ENCODE measurements around the gene CRYBG3.
"Not testable (repeated sequence)": the region's sequence is repeated elsewhere in the genome, so short reads cannot be mapped to it uniquely, and the experiment has no call there.

The CRYBG3 gene

GRCh38 chr3:97831140-97831539 lies 9.3 kb downstream of the CRYBG3 start:
- Histone ChIP-seq H3K36me3 (ENCODE audit: control insufficient read depth in 5 of 5, insufficient read depth in 5 of 5, low read length in 5 of 5) (no peaks in the 10 kb centered on the region), H3K4me1 (ENCODE audit: control insufficient read depth in 5 of 5, insufficient read depth in 5 of 5, low read length in 5 of 5) (peaks cover 0 to 20% (median 12%) of the 10 kb centered on the region in 5 donors), H3K4me3 (ENCODE audit: low read depth in 1 of 5, low read length in 5 of 5) (no peak overlapping the region), H3K27me3 (ENCODE audit: control insufficient read depth in 5 of 5, insufficient read depth in 4 of 5, low read length in 5 of 5) (no peaks in the 10 kb centered on the region), H3K9me3 (ENCODE audit: control insufficient read depth in 5 of 5, low read length in 5 of 5) (no peaks in the 10 kb centered on the region), H3K9ac (ENCODE audit: low read length in 5 of 5) (no peak overlapping the region), H3K27ac (ENCODE audit: low read depth, low read length) (no peak overlapping the region)

- not testable (repeated sequence) for H3K4me3 ChIP-seq (ENCODE audit: low read depth in 1 of 5, low read length in 5 of 5); H3K27ac ChIP-seq (ENCODE audit: low read depth, low read length); H3K9me3 ChIP-seq (ENCODE audit: control insufficient read depth in 5 of 5, low read length in 5 of 5); H3K36me3 ChIP-seq (ENCODE audit: control insufficient read depth in 5 of 5, insufficient read depth in 5 of 5, low read length in 5 of 5); H3K27me3 ChIP-seq (ENCODE audit: control insufficient read depth in 5 of 5, insufficient read depth in 4 of 5, low read length in 5 of 5); H3K9ac ChIP-seq (ENCODE audit: low read length in 5 of 5)
- peaks cover 0 to 13% (median 8%) of the 10 kb centered on the region in 5 donors for H3K4me1 ChIP-seq (ENCODE audit: control insufficient read depth in 5 of 5, insufficient read depth in 5 of 5, low read length in 5 of 5)
These were observed 11.4 kb downstream of the CRYBG3 start for GRCh38 chr3:97833184-97833583.

GRCh38 chr3:97835761-97836160 lies 13.9 kb downstream of the CRYBG3 start:
- Histone ChIP-seq H3K4me1 (ENCODE audit: control insufficient read depth in 5 of 5, insufficient read depth in 5 of 5, low read length in 5 of 5) (peaks cover 0 to 16% (median 8%) of the 10 kb centered on the region in 5 donors), H3K27me3 (ENCODE audit: control insufficient read depth in 5 of 5, insufficient read depth in 4 of 5, low read length in 5 of 5) (no peaks in the 10 kb centered on the region), H3K27ac (ENCODE audit: low read depth, low read length) (no peak overlapping the region), H3K9ac (ENCODE audit: low read length in 5 of 5) (no peak overlapping the region), H3K9me3 (ENCODE audit: control insufficient read depth in 5 of 5, low read length in 5 of 5) (no peaks in the 10 kb centered on the region), H3K36me3 (ENCODE audit: control insufficient read depth in 5 of 5, insufficient read depth in 5 of 5, low read length in 5 of 5) (no peaks in the 10 kb centered on the region), H3K4me3 (ENCODE audit: low read depth in 1 of 5, low read length in 5 of 5) (no peak overlapping the region)

GRCh38 chr3:97838393-97838792 lies 16.6 kb downstream of the CRYBG3 start:
- H3K27me3 ChIP-seq (ENCODE audit: control insufficient read depth in 5 of 5, insufficient read depth in 4 of 5, low read length in 5 of 5) = no peaks in the 10 kb centered on the region
- H3K9me3 ChIP-seq (ENCODE audit: control insufficient read depth in 5 of 5, low read length in 5 of 5) = no peaks in the 10 kb centered on the region
- H3K27ac ChIP-seq (ENCODE audit: low read depth, low read length) = no peak overlapping the region
- H3K4me3 ChIP-seq (ENCODE audit: low read depth in 1 of 5, low read length in 5 of 5) = no peak overlapping the region
- peaks cover 0 to 2% (median 0%) of the 10 kb centered on the region in 5 donors for H3K36me3 ChIP-seq (ENCODE audit: control insufficient read depth in 5 of 5, insufficient read depth in 5 of 5, low read length in 5 of 5)
- peaks cover 0 to 22% (median 13%) of the 10 kb centered on the region in 5 donors for H3K4me1 ChIP-seq (ENCODE audit: control insufficient read depth in 5 of 5, insufficient read depth in 5 of 5, low read length in 5 of 5)
- H3K9ac ChIP-seq (ENCODE audit: low read length in 5 of 5) = no peak overlapping the region

GRCh38 chr3:97839944-97840343 lies 18.1 kb downstream of the CRYBG3 start:
- H3K4me3 ChIP-seq (ENCODE audit: low read depth in 1 of 5, low read length in 5 of 5) = no peak overlapping the region
- peaks cover 0 to 2% (median 0%) of the 10 kb centered on the region in 5 donors for H3K36me3 ChIP-seq (ENCODE audit: control insufficient read depth in 5 of 5, insufficient read depth in 5 of 5, low read length in 5 of 5)
- no peaks in the 10 kb centered on the region for H3K27me3 ChIP-seq (ENCODE audit: control insufficient read depth in 5 of 5, insufficient read depth in 4 of 5, low read length in 5 of 5)
- peaks cover 0 to 22% (median 13%) of the 10 kb centered on the region in 5 donors for H3K4me1 ChIP-seq (ENCODE audit: control insufficient read depth in 5 of 5, insufficient read depth in 5 of 5, low read length in 5 of 5)
- no peak overlapping the region for H3K27ac ChIP-seq (ENCODE audit: low read depth, low read length)
- no peaks in the 10 kb centered on the region for H3K9me3 ChIP-seq (ENCODE audit: control insufficient read depth in 5 of 5, low read length in 5 of 5)
- H3K9ac ChIP-seq (ENCODE audit: low read length in 5 of 5) = no peak overlapping the region

GRCh38 chr3:97841304-97841703 lies 19.5 kb downstream of the CRYBG3 start:
- Histone ChIP-seq H3K9ac (ENCODE audit: low read length in 5 of 5) (no peak overlapping the region), H3K4me1 (ENCODE audit: control insufficient read depth in 5 of 5, insufficient read depth in 5 of 5, low read length in 5 of 5) (peaks cover 0 to 22% (median 13%) of the 10 kb centered on the region in 5 donors), H3K4me3 (ENCODE audit: low read depth in 1 of 5, low read length in 5 of 5) (no peak overlapping the region), H3K27me3 (ENCODE audit: control insufficient read depth in 5 of 5, insufficient read depth in 4 of 5, low read length in 5 of 5) (no peaks in the 10 kb centered on the region), H3K36me3 (ENCODE audit: control insufficient read depth in 5 of 5, insufficient read depth in 5 of 5, low read length in 5 of 5) (peaks cover 0 to 5% (median 2%) of the 10 kb centered on the region in 5 donors), H3K9me3 (ENCODE audit: control insufficient read depth in 5 of 5, low read length in 5 of 5) (no peaks in the 10 kb centered on the region), H3K27ac (ENCODE audit: low read depth, low read length) (no peak overlapping the region)

- Histone ChIP-seq H3K27ac (ENCODE audit: low read depth, low read length) (no peak overlapping the region), H3K4me1 (ENCODE audit: control insufficient read depth in 5 of 5, insufficient read depth in 5 of 5, low read length in 5 of 5) (peaks cover 0 to 22% (median 13%) of the 10 kb centered on the region in 5 donors)
These were observed 20.1 kb downstream of the CRYBG3 start for GRCh38 chr3:97841956-97842355.

GRCh38 chr3:97848779-97849178 lies 27.0 kb downstream of the CRYBG3 start:
- no peak overlapping the region for H3K9ac ChIP-seq (ENCODE audit: low read length in 5 of 5)
- H3K27ac ChIP-seq (ENCODE audit: low read depth, low read length) = no peak overlapping the region
- no peaks in the 10 kb centered on the region for H3K4me1 ChIP-seq (ENCODE audit: control insufficient read depth in 5 of 5, insufficient read depth in 5 of 5, low read length in 5 of 5)
- H3K27me3 ChIP-seq (ENCODE audit: control insufficient read depth in 5 of 5, insufficient read depth in 4 of 5, low read length in 5 of 5) = no peaks in the 10 kb centered on the region
- H3K36me3 ChIP-seq (ENCODE audit: control insufficient read depth in 5 of 5, insufficient read depth in 5 of 5, low read length in 5 of 5) = peaks cover 5 to 18% (median 10%) of the 10 kb centered on the region in 5 donors
- H3K4me3 ChIP-seq (ENCODE audit: low read depth in 1 of 5, low read length in 5 of 5) = no peak overlapping the region
- peaks cover 0 to 6% (median 3%) of the 10 kb centered on the region in 5 donors for H3K9me3 ChIP-seq (ENCODE audit: control insufficient read depth in 5 of 5, low read length in 5 of 5)

More at GRCh38 chr3:97841956-97842355, 20.1 kb downstream of the CRYBG3 start:
- no peak overlapping the region for H3K4me3 ChIP-seq (ENCODE audit: low read depth in 1 of 5, low read length in 5 of 5)
- no peaks in the 10 kb centered on the region for H3K27me3 ChIP-seq (ENCODE audit: control insufficient read depth in 5 of 5, insufficient read depth in 4 of 5, low read length in 5 of 5)
- peaks cover 0 to 8% (median 4%) of the 10 kb centered on the region in 5 donors for H3K36me3 ChIP-seq (ENCODE audit: control insufficient read depth in 5 of 5, insufficient read depth in 5 of 5, low read length in 5 of 5)
- no peak overlapping the region for H3K9ac ChIP-seq (ENCODE audit: low read length in 5 of 5)
- H3K9me3 ChIP-seq (ENCODE audit: control insufficient read depth in 5 of 5, low read length in 5 of 5) = no peaks in the 10 kb centered on the region

- Histone ChIP-seq H3K36me3 (ENCODE audit: control insufficient read depth in 5 of 5, insufficient read depth in 5 of 5, low read length in 5 of 5) (peaks cover 0 to 3% (median 0%) of the 10 kb centered on the region in 5 donors), H3K4me3 (ENCODE audit: low read depth in 1 of 5, low read length in 5 of 5) (no peak overlapping the region), H3K9me3 (ENCODE audit: control insufficient read depth in 5 of 5, low read length in 5 of 5) (peaks cover 0 to 11% (median 2%) of the 10 kb centered on the region in 5 donors), H3K9ac (ENCODE audit: low read length in 5 of 5) (no peak overlapping the region), H3K27me3 (ENCODE audit: control insufficient read depth in 5 of 5, insufficient read depth in 4 of 5, low read length in 5 of 5) (no peaks in the 10 kb centered on the region), H3K27ac (ENCODE audit: low read depth, low read length) (no peak overlapping the region), H3K4me1 (ENCODE audit: control insufficient read depth in 5 of 5, insufficient read depth in 5 of 5, low read length in 5 of 5) (peaks cover 0 to 3% (median 0%) of the 10 kb centered on the region in 5 donors)
These were observed 35.6 kb downstream of the CRYBG3 start for GRCh38 chr3:97857401-97857800.

GRCh38 chr3:97860364-97860763 lies 38.6 kb downstream of the CRYBG3 start:
- no peak overlapping the region for H3K4me3 ChIP-seq (ENCODE audit: low read depth in 1 of 5, low read length in 5 of 5)
- H3K36me3 ChIP-seq (ENCODE audit: control insufficient read depth in 5 of 5, insufficient read depth in 5 of 5, low read length in 5 of 5) = peaks cover 6 to 14% (median 8%) of the 10 kb centered on the region in 5 donors
- peaks cover 0 to 6% (median 0%) of the 10 kb centered on the region in 5 donors for H3K4me1 ChIP-seq (ENCODE audit: control insufficient read depth in 5 of 5, insufficient read depth in 5 of 5, low read length in 5 of 5)
- H3K27me3 ChIP-seq (ENCODE audit: control insufficient read depth in 5 of 5, insufficient read depth in 4 of 5, low read length in 5 of 5) = no peaks in the 10 kb centered on the region
- H3K9me3 ChIP-seq (ENCODE audit: control insufficient read depth in 5 of 5, low read length in 5 of 5) = peaks cover 0 to 2% (median 0%) of the 10 kb centered on the region in 5 donors
- no peak overlapping the region for H3K27ac ChIP-seq (ENCODE audit: low read depth, low read length)
- H3K9ac ChIP-seq (ENCODE audit: low read length in 5 of 5) = no peak overlapping the region

Data from subcutaneous abdominal adipose tissue (tissue), 5 donors.